Measurements from ENCODE around the gene C21orf91.

DNA sequence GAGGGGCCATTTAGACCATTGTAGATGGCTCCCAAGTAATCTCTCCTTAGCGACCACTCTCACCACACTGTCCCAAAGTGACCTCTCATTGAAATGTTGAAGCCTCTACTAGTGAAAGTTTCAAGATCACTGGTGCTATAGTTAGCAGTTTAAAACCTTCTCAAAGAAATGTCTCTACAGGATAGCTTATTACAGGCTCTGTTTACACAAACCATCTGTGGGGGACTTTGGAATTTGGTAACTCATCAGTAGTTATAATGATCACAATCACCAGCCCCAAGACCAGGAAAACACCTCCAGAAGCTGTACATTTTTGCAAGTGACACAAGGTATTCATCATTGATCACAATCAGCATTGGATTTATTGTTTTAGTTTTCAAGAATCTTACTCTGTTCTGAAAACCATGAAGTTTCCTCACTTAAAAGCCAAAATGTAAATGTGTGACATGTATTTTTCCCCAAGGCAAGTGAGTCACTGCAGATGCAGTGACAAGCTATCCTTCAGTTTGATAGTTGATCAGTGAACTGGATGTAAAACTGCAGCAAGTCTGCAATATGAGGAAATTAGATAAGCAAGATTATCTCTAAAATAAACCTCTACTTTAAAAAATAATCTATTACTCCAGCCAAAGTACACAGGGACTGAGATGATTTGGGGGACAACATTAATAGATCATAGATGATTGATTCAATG is 41.9 kb downstream of the C21orf91 start:
- TF ChIP-seq EZH2 (IDR thresholded peaks at IDR 0.05; ENCODE audit: insufficient read depth, poor library complexity, severe bottlenecking) (no peak), EZH2phosphoT487 (IDR thresholded peaks at IDR 0.05; ENCODE audit: insufficient read depth, low read depth) (no peak)

Measured in GM23248 (cell line).